NB4 (cell line): ENCODE measurements around the gene CUL2.
A peak's percentile ranks its signal among the peaks of the same experiment; 100 is the strongest.

ENCODE experiments used
- DNase-seq: peaks from one replicate; pipeline ENCODE4 v3.0.0; 2010; ENCODE audit warnings: low read depth
- H3K4me3 ChIP-seq: one replicate; pipeline ENCODE4 v1.5.1; 2011; ENCODE audit warnings: mild to moderate bottlenecking, low read depth, low read length, moderate library complexity
- CTCF ChIP-seq: IDR thresholded peaks from one replicate; pipeline ENCODE4 v1.5.1; 2012; ENCODE audit warnings: low read depth, low read length
- MAX ChIP-seq: IDR thresholded peaks from 2 replicates; pipeline ENCODE4 v1.6.1; 2011; ENCODE audit warnings: low read depth, low read length
- MYC ChIP-seq: IDR thresholded peaks from 2 replicates; pipeline ENCODE4 v1.6.1; 2011; ENCODE audit warnings: low read depth, low read length
- POLR2A ChIP-seq: IDR thresholded peaks from 2 replicates; pipeline ENCODE4 v1.6.1; 2011; ENCODE audit warnings: mild to moderate bottlenecking; ENCODE audit not compliant: insufficient read length; ENCODE audit errors: extremely low read depth

CUL2 gene

GRCh38 chr10:34960983-34961382, 129.2 kb downstream of the CUL2 start:
- H3K4me3 ChIP-seq, result no peak overlapping the region
- no peak for TF ChIP-seq MYC
- DNase-seq, result no peak

- peak; percentile 91 for DNase-seq
- H3K4me3 ChIP-seq, result no peak overlapping the region
- TF ChIP-seq MYC (no peak), POLR2A (no peak), CTCF (no peak), MAX (no peak)
Measured at GRCh38 chr10:34959786-34960185, 130.4 kb downstream of the CUL2 start.

GRCh38 chr10:34959321-34959720, 130.8 kb downstream of the CUL2 start:
- no peak overlapping the region for H3K4me3 ChIP-seq
- peak; percentile 60 for DNase-seq
- no peak for TF ChIP-seq MYC
- TF ChIP-seq POLR2A, result no peak
- TF ChIP-seq CTCF, result no peak
- TF ChIP-seq MAX, result no peak
